Measurements from ENCODE around the gene FMO2.

GRCh38 chr1:171150156-171150555 is 34.9 kb upstream of the FMO2 start:
- no peak for TF ChIP-seq POLR2AphosphoS5 (IDR thresholded peaks at IDR 0.05; ENCODE audit: insufficient read depth in 1 of 2, low read depth in 1 of 2)
- TF ChIP-seq CTCF (IDR thresholded peaks at IDR 0.05) = no peak

All from vagina (tissue), 2 donors.